Measurements from ENCODE around the gene RTN4R.
A peak's percentile ranks its signal among the peaks of the same experiment; 100 is the strongest.
"Not testable (repeated sequence)": the region's sequence is repeated elsewhere in the genome, so short reads cannot be mapped to it uniquely, and the experiment has no call there.

RTN4R gene

GRCh38 chr22:20275325-20275724, 7.2 kb upstream of the RTN4R start:
- DNase-seq, H3K27ac Mint-ChIP-seq, H3K9me3 Mint-ChIP-seq, CTCF ChIA-PET, H3K27me3 Mint-ChIP-seq, H3K4me3 Mint-ChIP-seq, H3K36me3 Mint-ChIP-seq, H3K4me1 Mint-ChIP-seq: not testable (repeated sequence)

GRCh38 chr22:20274374-20274773, 6.3 kb upstream of the RTN4R start:
- CTCF ChIA-PET, H3K4me3 Mint-ChIP-seq, H3K4me1 Mint-ChIP-seq, H3K27ac Mint-ChIP-seq, H3K36me3 Mint-ChIP-seq, H3K27me3 Mint-ChIP-seq, DNase-seq, H3K9me3 Mint-ChIP-seq: not testable (repeated sequence)

GRCh38 chr22:20273758-20274181, 5.7 kb upstream of the RTN4R start:
- CTCF ChIA-PET: no interaction called here
- no peak overlapping the region for H3K4me3 Mint-ChIP-seq
- DNase-seq: no peak
- H3K36me3 Mint-ChIP-seq: no peaks in the 10 kb centered on the region
- H3K4me1 Mint-ChIP-seq: peaks cover under 1% of the 10 kb centered on the region
- no peak overlapping the region for H3K27ac Mint-ChIP-seq
- H3K27me3 Mint-ChIP-seq: peaks cover 7% of the 10 kb centered on the region
- H3K9me3 Mint-ChIP-seq: no peaks in the 10 kb centered on the region

GRCh38 chr22:20272700-20273099, 4.6 kb upstream of the RTN4R start:
- CTCF ChIA-PET: no interaction called here
- Mint-ChIP-seq H3K4me1 (peaks cover 3% of the 10 kb centered on the region), H3K9me3 (no peaks in the 10 kb centered on the region), H3K27me3 (peaks cover 11% of the 10 kb centered on the region), H3K4me3 (no peak overlapping the region), H3K27ac (no peak overlapping the region), H3K36me3 (no peaks in the 10 kb centered on the region)
- no peak for DNase-seq

- H3K27me3 Mint-ChIP-seq: peaks cover 16% of the 10 kb centered on the region
- no peak overlapping the region for H3K27ac Mint-ChIP-seq
- peaks cover 3% of the 10 kb centered on the region for H3K4me1 Mint-ChIP-seq
- no peak for DNase-seq
- CTCF ChIA-PET: interaction anchor here (0.9 kb wide), 1 partner anchor 12 kb away, joined by 3 read pairs; no protein-coding TSS in a partner anchor
- H3K4me3 Mint-ChIP-seq: no peak overlapping the region
- H3K36me3 Mint-ChIP-seq: no peaks in the 10 kb centered on the region
- H3K9me3 Mint-ChIP-seq: no peaks in the 10 kb centered on the region
Observed at GRCh38 chr22:20272174-20272573, 4.1 kb upstream of the RTN4R start.

- CTCF ChIA-PET: interaction anchor here (0.6 to 0.9 kb wide), 2 partner anchors 12 to 49 kb away, joined by 3 read pairs; partner anchors contain the start of gene DGCR6L
- no peak overlapping the region for H3K4me3 Mint-ChIP-seq
- H3K27me3 Mint-ChIP-seq: peaks cover 24% of the 10 kb centered on the region
- H3K27ac Mint-ChIP-seq: no peak overlapping the region
- no peak for DNase-seq
- no peaks in the 10 kb centered on the region for H3K9me3 Mint-ChIP-seq
- no peaks in the 10 kb centered on the region for H3K36me3 Mint-ChIP-seq
- H3K4me1 Mint-ChIP-seq: peaks cover 6% of the 10 kb centered on the region
Observed at GRCh38 chr22:20271114-20271994, 3.2 kb upstream of the RTN4R start.

- H3K27ac Mint-ChIP-seq, H3K4me3 Mint-ChIP-seq, DNase-seq, CTCF ChIA-PET, H3K4me1 Mint-ChIP-seq, H3K9me3 Mint-ChIP-seq, H3K36me3 Mint-ChIP-seq: not testable (repeated sequence)
- peaks cover 30% of the 10 kb centered on the region for H3K27me3 Mint-ChIP-seq
Observed at GRCh38 chr22:20270190-20271113, 2.3 kb upstream of the RTN4R start.

- CTCF ChIA-PET: not testable (repeated sequence)
Observed at GRCh38 chr22:20269673-20270072, 1.6 kb upstream of the RTN4R start.

GRCh38 chr22:20269201-20269600, 1.1 kb upstream of the RTN4R start:
- H3K27ac Mint-ChIP-seq, CTCF ChIA-PET, H3K9me3 Mint-ChIP-seq, H3K36me3 Mint-ChIP-seq, H3K4me1 Mint-ChIP-seq, H3K4me3 Mint-ChIP-seq, DNase-seq: not testable (repeated sequence)
- peaks cover 31% of the 10 kb centered on the region for H3K27me3 Mint-ChIP-seq

More at GRCh38 chr22:20269673-20270072, 1.6 kb upstream of the RTN4R start:
- not testable (repeated sequence) for H3K27ac Mint-ChIP-seq, H3K4me1 Mint-ChIP-seq, H3K4me3 Mint-ChIP-seq, H3K9me3 Mint-ChIP-seq, DNase-seq, H3K36me3 Mint-ChIP-seq
- peaks cover 31% of the 10 kb centered on the region for H3K27me3 Mint-ChIP-seq

- Mint-ChIP-seq H3K36me3 (no peaks in the 10 kb centered on the region), H3K9me3 (no peaks in the 10 kb centered on the region), H3K27ac (no peak overlapping the region), H3K4me1 (peaks cover 6% of the 10 kb centered on the region), H3K27me3 (peaks cover 31% of the 10 kb centered on the region), H3K4me3 (peak overlapping the region; percentile 41)
- CTCF ChIA-PET: no interaction called here
- DNase-seq: peak; percentile 50
Observed at GRCh38 chr22:20267441-20268278, 458 bp downstream of the RTN4R start.

- Mint-ChIP-seq H3K27me3 (peaks cover 31% of the 10 kb centered on the region), H3K4me3 (peak overlapping the region; percentile 48)
- CTCF ChIA-PET, H3K9me3 Mint-ChIP-seq, H3K36me3 Mint-ChIP-seq, H3K4me1 Mint-ChIP-seq, H3K27ac Mint-ChIP-seq, DNase-seq: not testable (repeated sequence)
Observed at GRCh38 chr22:20266667-20267440, 1.3 kb downstream of the RTN4R start.

- H3K27ac Mint-ChIP-seq, H3K4me1 Mint-ChIP-seq, H3K9me3 Mint-ChIP-seq, DNase-seq, CTCF ChIA-PET, H3K36me3 Mint-ChIP-seq: not testable (repeated sequence)
- Mint-ChIP-seq H3K27me3 (peaks cover 31% of the 10 kb centered on the region), H3K4me3 (peak overlapping the region; percentile 48)
Observed at GRCh38 chr22:20265772-20266666, 2.1 kb downstream of the RTN4R start.
